CD14-positive monocyte (primary cell): ENCODE measurements around the gene DAB2. TPM values are rescaled to one million over a fixed set of nuclear protein-coding genes. Genes with fewer than 3 reads are reported as not detected.

Experiments
- DNase-seq, 3 donors: peaks; one replicate each; pipeline ENCODE4 v3.0.0-alpha.2; 2011 to 2022
- H2AFZ ChIP-seq: 2 replicates; pipeline ENCODE4 v1.6.0; 2012; ENCODE audit warnings: mild to moderate bottlenecking, low read depth, low read length, inconsistent platforms; ENCODE audit not compliant: insufficient read depth, poor library complexity, severe bottlenecking
- H3K27ac ChIP-seq, 2 donors: 1 replicate in 1 of 2; 2 replicates in 1 of 2; pipeline ENCODE4 v1.5.1; 2012 to 2013; ENCODE audit warnings: low read length in 2 of 2, control low read depth in 1 of 2, inconsistent platforms in 1 of 2, low read depth in 1 of 2, mild to moderate bottlenecking in 1 of 2
- H3K27me3 ChIP-seq, 2 donors: one replicate each; pipeline versions ENCODE4 v1.6.0 to v1.6.1; 2011 to 2013; ENCODE audit warnings: low read length in 2 of 2; ENCODE audit not compliant: control insufficient read depth in 2 of 2, insufficient read depth in 2 of 2
- H3K36me3 ChIP-seq, 2 donors: replicated peaks in 1 of 2; 1 replicate in 1 of 2; 2 replicates in 1 of 2; pipeline versions ENCODE4 v1.5.1 to v1.6.1; 2012 to 2013; ENCODE audit warnings: low read length in 2 of 2, control low read depth in 1 of 2, inconsistent platforms in 1 of 2, mild to moderate bottlenecking in 1 of 2; ENCODE audit not compliant: insufficient read depth in 2 of 2, control insufficient read depth in 1 of 2
- H3K4me1 ChIP-seq, 2 donors: 1 replicate in 1 of 2; 2 replicates in 1 of 2; pipeline versions ENCODE4 v1.5.1 to v1.6.1; 2012 to 2013; ENCODE audit warnings: low read length in 2 of 2, control low read depth in 1 of 2, inconsistent platforms in 1 of 2, mild to moderate bottlenecking in 1 of 2, moderate library complexity in 1 of 2; ENCODE audit not compliant: insufficient read depth in 2 of 2, control insufficient read depth in 1 of 2
- H3K4me2 ChIP-seq: replicated peaks from 2 replicates; pipeline ENCODE3; 2012; ENCODE audit warnings: low read length, moderate library complexity, mild to moderate bottlenecking; ENCODE audit not compliant: poor library complexity, severe bottlenecking; ENCODE audit errors: extremely low read depth
- H3K4me3 ChIP-seq, 3 experiments: fragments of 200-600 bp in 1 of 3; sonication (generic) in 1 of 3; replicated peaks in 1 of 3; 1 replicate in 2 of 3; 2 replicates in 1 of 3; pipeline ENCODE4 v1.5.1; 2011 to 2013; ENCODE audit warnings: low read length in 3 of 3, mild to moderate bottlenecking in 3 of 3, control low read depth in 2 of 3, low read depth in 2 of 3, inconsistent platforms in 1 of 3, moderate library complexity in 1 of 3
- H3K79me2 ChIP-seq: 2 replicates; pipeline ENCODE4 v1.6.0; 2012; ENCODE audit warnings: mild to moderate bottlenecking, control low read depth, inconsistent platforms, low read length, moderate library complexity; ENCODE audit not compliant: insufficient read depth
- H3K9ac ChIP-seq: 2 replicates; pipeline ENCODE4 v1.6.0; 2017; ENCODE audit warnings: low read length, mild to moderate bottlenecking; ENCODE audit not compliant: insufficient read depth, poor library complexity, severe bottlenecking
- H3K9me3 ChIP-seq, 2 donors: replicated peaks in 1 of 2; 1 replicate in 1 of 2; 2 replicates in 1 of 2; pipeline versions ENCODE4 v1.5.1 to v1.6.1; 2012 to 2013; ENCODE audit warnings: low read length in 2 of 2, control low read depth in 1 of 2; ENCODE audit not compliant: control insufficient read depth in 1 of 2, insufficient read depth in 1 of 2
- H4K20me1 ChIP-seq: 2 replicates; pipeline ENCODE4 v1.6.0; 2012; ENCODE audit warnings: mild to moderate bottlenecking, low read length, control low read depth, moderate library complexity; ENCODE audit not compliant: insufficient read depth
- H3K27ac Mint-ChIP-seq, 7 donors: one replicate each; pipeline ENCODE4 v1.8.0; 2020; ENCODE audit warnings: mild to moderate bottlenecking in 7 of 7, mixed read lengths in 7 of 7, moderate library complexity in 6 of 7, inconsistent platforms in 2 of 7
- H3K27me3 Mint-ChIP-seq, 3 donors: one replicate each; pipeline ENCODE4 v1.8.0; 2021 to 2022; ENCODE audit warnings: low read depth in 3 of 3, mild to moderate bottlenecking in 3 of 3, mixed read lengths in 3 of 3, moderate library complexity in 3 of 3, inconsistent platforms in 1 of 3
- H3K36me3 Mint-ChIP-seq, 2 donors: one replicate each; pipeline ENCODE4 v1.8.0; 2020; ENCODE audit warnings: mixed read lengths in 2 of 2, inconsistent platforms in 1 of 2, mild to moderate bottlenecking in 1 of 2
- H3K4me1 Mint-ChIP-seq: one replicate; pipeline ENCODE4 v1.8.0; 2020; ENCODE audit warnings: mild to moderate bottlenecking, mixed read lengths
- H3K4me3 Mint-ChIP-seq, 2 donors: one replicate each; pipeline ENCODE4 v1.8.0; 2020; ENCODE audit warnings: mild to moderate bottlenecking in 2 of 2, mixed read lengths in 2 of 2, moderate library complexity in 1 of 2
- H3K9me3 Mint-ChIP-seq, 7 donors: one replicate each; pipeline ENCODE4 v1.8.0; 2020 to 2022; ENCODE audit warnings: mixed read lengths in 7 of 7, mild to moderate bottlenecking in 6 of 7, moderate library complexity in 6 of 7, inconsistent platforms in 2 of 7
- WGBS: methylation state at CpG from one replicate; pipeline ENCODE4 v1.1.5; 2013; ENCODE audit warnings: missing lambda C conversion rate; ENCODE audit not compliant: insufficient coverage; 5-methylcytosine and 5-hydroxymethylcytosine counted together
- intact Hi-C, 2 donors: fragments of 100-400 bp; cut with micrococcal nuclease; formaldehyde crosslinking; loops; one replicate each; pipeline versions ENCODE4 v1.15.0 to v1.15.1; 2023
- polyA plus RNA-seq, 3 donors: library from polyadenylated mRNA; depleted of rRNA in 1 of 3; unstranded in 2 of 3; stranded (reverse) in 1 of 3; fragments of 300-500 nt in 2 of 3; fragments of >200 nt in 1 of 3; fragmentation: Illumina TruSeq in 2 of 3; gene quantifications; 1 replicate in 2 of 3; 2 replicates in 1 of 3; pipeline ENCODE4 v1.2.3, GENCODE V29; 2012 to 2021
- TF ChIP-seq, protein P1 (sequence below): fragments of 200-600 bp; IDR thresholded peaks from one replicate; pipeline ENCODE4 v1.8.0; 2022; ENCODE audit warnings: antibody characterized with exemption, mild to moderate bottlenecking

DAB2 gene
- polyA plus RNA-seq, 3 donors = 0.98 to 4.8 (median 3.0) TPM

DNA sequence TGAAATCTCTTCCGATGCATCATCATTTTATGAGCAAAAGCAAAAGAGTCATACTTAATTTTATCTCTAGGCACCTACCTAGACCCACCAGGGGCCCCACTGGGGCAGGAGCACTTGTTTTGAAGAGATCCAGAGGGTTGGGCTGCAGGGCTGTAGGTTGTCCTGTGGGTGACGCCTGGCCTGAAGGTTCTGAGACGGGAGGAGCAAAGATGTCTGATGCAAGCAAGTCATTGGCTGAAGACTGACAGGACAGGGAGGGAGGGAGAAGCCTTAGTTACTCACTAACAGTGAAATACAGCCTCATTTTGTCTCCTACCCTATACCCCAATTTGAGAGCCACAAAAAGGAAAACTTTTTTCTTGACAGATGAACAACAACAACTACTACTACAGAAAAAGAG is 43.4 kb downstream of the DAB2 start:
- H3K27ac Mint-ChIP-seq = no peak overlapping the region
- no peaks in the 10 kb centered on the region for H3K4me1 ChIP-seq
- peaks cover 3 to 9% of the 10 kb centered on the region in 2 donors for H3K36me3 Mint-ChIP-seq
- H3K9me3 ChIP-seq = no peaks in the 10 kb centered on the region
- WGBS = 80% methylated on average over 1 of the region's 3 CpGs
- H3K4me2 ChIP-seq = no peak overlapping the region
- H3K27ac ChIP-seq = no peak overlapping the region
- no peak overlapping the region for H2AFZ ChIP-seq
- H3K9me3 Mint-ChIP-seq = no peaks in the 10 kb centered on the region
- H3K27me3 ChIP-seq = no peaks in the 10 kb centered on the region
- intact Hi-C loops = no loop called here
- H3K27me3 Mint-ChIP-seq = peaks cover 0 to 3% (median 0%) of the 10 kb centered on the region in 3 donors
- H3K36me3 ChIP-seq = no peaks in the 10 kb centered on the region
- no peak overlapping the region for H3K4me3 Mint-ChIP-seq
- no peak for DNase-seq
- TF ChIP-seq, protein P1, sequence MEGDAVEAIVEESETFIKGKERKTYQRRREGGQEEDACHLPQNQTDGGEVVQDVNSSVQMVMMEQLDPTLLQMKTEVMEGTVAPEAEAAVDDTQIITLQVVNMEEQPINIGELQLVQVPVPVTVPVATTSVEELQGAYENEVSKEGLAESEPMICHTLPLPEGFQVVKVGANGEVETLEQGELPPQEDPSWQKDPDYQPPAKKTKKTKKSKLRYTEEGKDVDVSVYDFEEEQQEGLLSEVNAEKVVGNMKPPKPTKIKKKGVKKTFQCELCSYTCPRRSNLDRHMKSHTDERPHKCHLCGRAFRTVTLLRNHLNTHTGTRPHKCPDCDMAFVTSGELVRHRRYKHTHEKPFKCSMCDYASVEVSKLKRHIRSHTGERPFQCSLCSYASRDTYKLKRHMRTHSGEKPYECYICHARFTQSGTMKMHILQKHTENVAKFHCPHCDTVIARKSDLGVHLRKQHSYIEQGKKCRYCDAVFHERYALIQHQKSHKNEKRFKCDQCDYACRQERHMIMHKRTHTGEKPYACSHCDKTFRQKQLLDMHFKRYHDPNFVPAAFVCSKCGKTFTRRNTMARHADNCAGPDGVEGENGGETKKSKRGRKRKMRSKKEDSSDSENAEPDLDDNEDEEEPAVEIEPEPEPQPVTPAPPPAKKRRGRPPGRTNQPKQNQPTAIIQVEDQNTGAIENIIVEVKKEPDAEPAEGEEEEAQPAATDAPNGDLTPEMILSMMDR = no peak
- H3K79me2 ChIP-seq = no peaks in the 10 kb centered on the region
- no peaks in the 10 kb centered on the region for H4K20me1 ChIP-seq
- H3K4me3 ChIP-seq = no peak overlapping the region
- no peak overlapping the region for H3K9ac ChIP-seq
- H3K4me1 Mint-ChIP-seq = peaks cover 3% of the 10 kb centered on the region

DNA sequence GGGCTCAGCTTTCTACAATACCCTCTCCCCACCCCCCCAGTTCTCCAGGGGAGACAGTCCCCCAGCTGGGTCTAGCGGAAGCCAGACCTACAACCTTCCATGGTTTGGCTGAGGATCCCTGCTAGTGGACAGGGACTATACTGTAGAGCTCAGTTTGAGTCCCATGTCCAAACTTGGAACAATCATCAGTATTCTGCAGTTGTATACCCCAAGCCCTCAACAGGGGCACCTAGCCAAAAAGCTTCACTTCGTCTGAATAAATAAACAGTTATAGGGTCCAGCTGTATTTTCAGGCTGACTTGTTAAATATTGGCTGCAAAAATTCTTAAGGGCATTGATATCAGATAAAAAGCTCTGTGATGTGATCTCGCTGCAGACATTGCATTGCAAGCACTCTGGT is 45.1 kb downstream of the DAB2 start:
- no peaks in the 10 kb centered on the region for H3K4me1 ChIP-seq
- no peaks in the 10 kb centered on the region for H3K36me3 ChIP-seq
- H3K4me3 Mint-ChIP-seq = no peak overlapping the region
- intact Hi-C loops = loop anchor here in 1 of 2 donors (5.0 kb wide), 1 partner anchor 43 kb away; the partner anchor contains the start of gene DAB2
- no peaks in the 10 kb centered on the region for H3K27me3 ChIP-seq
- no peaks in the 10 kb centered on the region for H3K79me2 ChIP-seq
- no peak overlapping the region for H3K4me2 ChIP-seq
- H3K9me3 Mint-ChIP-seq = no peaks in the 10 kb centered on the region
- H2AFZ ChIP-seq = no peak overlapping the region
- H3K4me3 ChIP-seq = no peak overlapping the region
- 86% methylated on average over 1 of the region's 3 CpGs for WGBS
- peaks cover 3% of the 10 kb centered on the region for H3K4me1 Mint-ChIP-seq
- peaks cover 0 to 3% (median 0%) of the 10 kb centered on the region in 3 donors for H3K27me3 Mint-ChIP-seq
- DNase-seq = no peak
- H4K20me1 ChIP-seq = no peaks in the 10 kb centered on the region
- TF ChIP-seq, protein P1 = no peak
- H3K27ac Mint-ChIP-seq = peak overlapping the region in 1 of 7 donors; percentile 5
- no peaks in the 10 kb centered on the region for H3K9me3 ChIP-seq
- H3K27ac ChIP-seq = no peak overlapping the region
- peaks cover 3 to 11% of the 10 kb centered on the region in 2 donors for H3K36me3 Mint-ChIP-seq
- H3K9ac ChIP-seq = no peak overlapping the region
